HepG2 (cell line): ENCODE measurements around the gene MYBPC2. TPM values are rescaled to one million over a fixed set of nuclear protein-coding genes. Genes with fewer than 3 reads are reported as not detected.
"Not testable (repeated sequence)": the region's sequence is repeated elsewhere in the genome, so short reads cannot be mapped to it uniquely, and the experiment has no call there.

Experiments used
- ATAC-seq: fragments of 200-7000 bp; cut with Tn5 transposase; 3 replicates; pipeline ENCODE4 v1.9.1; 2020; ENCODE audit warnings: mild to moderate bottlenecking, moderate library complexity
- BruUV-seq: library from RNA; stranded (reverse); fragments of 400-500 nt; replicated peaks from 2 replicates; lab custom pipeline; 2021; lab: Mats Ljungman, UMichigan
- CTCF ChIA-PET: fragments of 300-600 bp; formaldehyde crosslinking; extraction: SDS; loops from one replicate; lab custom pipeline; 2021; ENCODE audit warnings: low total read pairs, inconsistent platforms, low intra/inter-chr PET ratio; lab: Yijun Ruan, JAX
- POLR2A ChIA-PET: fragments of 350-600 bp; sonication (Branson Sonifier 250); formaldehyde crosslinking; loops from one replicate; lab custom pipeline; 2020; ENCODE audit warnings: antibody characterized with exemption, inconsistent platforms; lab: Yijun Ruan, JAX
- DNase-seq: peaks from one replicate; pipeline ENCODE4 v3.0.0-alpha.2; 2015; ENCODE audit warnings: low spot score
- FAIRE-seq: peaks from 3 replicates; lab custom pipeline; 2011; peaks lifted over from hg19 to GRCh38; lab: Jason Lieb, UNC
- H2AFZ ChIP-seq: one replicate; pipeline ENCODE4 v1.6.1; 2011; ENCODE audit warnings: low read length, inconsistent platforms
- H3K27ac ChIP-seq: fragments of 300-600 bp; 3 replicates; pipeline ENCODE4 v1.8.0; 2011; ENCODE audit warnings: mixed run types, mild to moderate bottlenecking, mixed read lengths, low read length, inconsistent platforms; ENCODE audit not compliant: insufficient read depth; ENCODE audit errors: extremely low read length
- H3K27me3 ChIP-seq, 2 experiments: fragments of 200-600 bp in 1 of 2; 2 replicates in 1 of 2; 3 replicates in 1 of 2; pipeline versions ENCODE4 v1.6.0 to v1.8.0; 2011; ENCODE audit warnings: low read length in 2 of 2, mild to moderate bottlenecking in 2 of 2, moderate library complexity in 2 of 2, inconsistent platforms in 1 of 2; ENCODE audit not compliant: insufficient read depth in 2 of 2, control insufficient read depth in 1 of 2
- H3K36me3 ChIP-seq, 2 experiments: fragments of 200-600 bp in 1 of 2; replicated peaks in 1 of 2; 2 replicates in 1 of 2; 3 replicates in 1 of 2; pipeline versions ENCODE4 v1.5.1 to v1.8.0; 2011; ENCODE audit warnings: low read length in 2 of 2, inconsistent platforms in 1 of 2; ENCODE audit not compliant: insufficient read depth in 2 of 2, control insufficient read depth in 1 of 2
- H3K4me1 ChIP-seq: 2 replicates; pipeline ENCODE4 v1.5.1; 2012; ENCODE audit warnings: low read length, inconsistent platforms; ENCODE audit not compliant: insufficient read depth
- H3K4me2 ChIP-seq: 2 replicates; pipeline ENCODE4 v1.6.0; 2011; ENCODE audit warnings: low read depth, low read length, inconsistent platforms
- H3K4me3 ChIP-seq, 3 experiments: fragments of 200-600 bp in 1 of 3; sonication (generic), shearing (Covaris generic) in 1 of 3; replicated peaks in 1 of 3; 2 replicates each; pipeline ENCODE4 v1.5.1; 2011 to 2016; ENCODE audit warnings: low read length in 3 of 3, inconsistent platforms in 2 of 3, low read depth in 2 of 3, mild to moderate bottlenecking in 2 of 3, control low read depth in 1 of 3, mixed read lengths in 1 of 3; ENCODE audit not compliant: insufficient read depth in 1 of 3
- H3K79me2 ChIP-seq: one replicate; pipeline ENCODE4 v1.6.1; 2011; ENCODE audit warnings: low read length, inconsistent platforms; ENCODE audit not compliant: insufficient read depth
- H3K9ac ChIP-seq: 2 replicates; pipeline ENCODE4 v1.6.0; 2011; ENCODE audit warnings: mild to moderate bottlenecking, low read depth, low read length, inconsistent platforms; ENCODE audit not compliant: insufficient read depth
- H3K9me3 ChIP-seq: 2 replicates; pipeline ENCODE4 v1.5.1; 2012; ENCODE audit warnings: mild to moderate bottlenecking, low read length
- H4K20me1 ChIP-seq: 2 replicates; pipeline ENCODE4 v1.6.0; 2011; ENCODE audit warnings: inconsistent platforms, mild to moderate bottlenecking, low read length, moderate library complexity; ENCODE audit not compliant: insufficient read depth
- SALL2 ChIP-seq: sonication (generic); formaldehyde crosslinking; IDR thresholded peaks from 2 replicates; pipeline ENCODE4 v1.8.1; 2023; ENCODE audit warnings: mild to moderate bottlenecking, missing genetic modification reagents, inconsistent platforms
- SMAD9 ChIP-seq: sonication (generic); formaldehyde crosslinking; IDR thresholded peaks from 2 replicates; pipeline ENCODE4 v1.5.1; 2020; ENCODE audit warnings: mild to moderate bottlenecking, missing genetic modification reagents
- ZIK1 ChIP-seq: sonication (generic); formaldehyde crosslinking; IDR thresholded peaks from 2 replicates; pipeline ENCODE4 v1.5.0; 2020; ENCODE audit warnings: mild to moderate bottlenecking, low read depth, missing genetic modification reagents, borderline replicate concordance
- ZNF616 ChIP-seq: sonication (generic); formaldehyde crosslinking; IDR thresholded peaks from 2 replicates; pipeline ENCODE4 v1.5.0; 2020; ENCODE audit warnings: low read depth, mild to moderate bottlenecking, missing genetic modification reagents
- ZNF879 ChIP-seq: sonication (generic); formaldehyde crosslinking; IDR thresholded peaks from 2 replicates; pipeline ENCODE4 v1.8.1; 2023; ENCODE audit warnings: missing genetic modification reagents
- WGBS: methylation state at CpG from one replicate; pipeline ENCODE4 v1.1.6; 2017; ENCODE audit warnings: low lambda C conversion rate; 5-methylcytosine and 5-hydroxymethylcytosine counted together
- in situ Hi-C: cut with HindIII; loops from 2 replicates; pipeline ENCODE4 v1.10.0; 2017; ENCODE audit warnings: low pct_unique_long_range_greater_than_20kb; ENCODE audit not compliant: extremely low pct_ligation_motif_present
- intact Hi-C: fragments of 100-400 bp; cut with micrococcal nuclease; formaldehyde crosslinking; loops from one replicate; pipeline ENCODE4 v1.10.0; 2022; ENCODE audit not compliant: unreplicated experiment
- polyA plus RNA-seq, 8 experiments: library from polyadenylated mRNA; depleted of rRNA in 3 of 8; stranded (reverse) in 7 of 8; unstranded in 1 of 8; fragments of >200 nt; fragmentation: Illumina TruSeq in 4 of 8; extraction: Trizol in 4 of 8; gene quantifications; 2 replicates each; pipeline versions ENCODE4 v1.2.1 to v1.2.3, GENCODE V29; 2011 to 2016; ENCODE audit warnings: low read depth in 4 of 8, missing spikeins in 1 of 8, mixed read lengths in 1 of 8; ENCODE audit not compliant: insufficient read depth in 1 of 8
- total RNA-seq, 5 experiments: library from RNA; depleted of rRNA; stranded (reverse); fragments of >200 nt; fragmentation: Illumina TruSeq; extraction: Trizol; gene quantifications; 2 replicates each; pipeline ENCODE4 v1.2.3, GENCODE V29; 2016; ENCODE audit warnings: low read depth in 1 of 5
- TF ChIP-seq, protein P1 (sequence below): sonication (generic); formaldehyde crosslinking; IDR thresholded peaks from 2 replicates; pipeline ENCODE4 v1.8.0; 2022; ENCODE audit warnings: mild to moderate bottlenecking, missing genetic modification reagents, moderate library complexity
- TF ChIP-seq, protein P2 (sequence below): sonication (generic); formaldehyde crosslinking; IDR thresholded peaks from 2 replicates; pipeline ENCODE4 v1.4.0; 2020; ENCODE audit warnings: missing genetic modification reagents

MYBPC2 gene
- total and polyA plus RNA-seq, 2 of the 13 experiments (the other 11 are each of a cell fraction or from before 2014, with no cell fraction given): not detected

DNA sequence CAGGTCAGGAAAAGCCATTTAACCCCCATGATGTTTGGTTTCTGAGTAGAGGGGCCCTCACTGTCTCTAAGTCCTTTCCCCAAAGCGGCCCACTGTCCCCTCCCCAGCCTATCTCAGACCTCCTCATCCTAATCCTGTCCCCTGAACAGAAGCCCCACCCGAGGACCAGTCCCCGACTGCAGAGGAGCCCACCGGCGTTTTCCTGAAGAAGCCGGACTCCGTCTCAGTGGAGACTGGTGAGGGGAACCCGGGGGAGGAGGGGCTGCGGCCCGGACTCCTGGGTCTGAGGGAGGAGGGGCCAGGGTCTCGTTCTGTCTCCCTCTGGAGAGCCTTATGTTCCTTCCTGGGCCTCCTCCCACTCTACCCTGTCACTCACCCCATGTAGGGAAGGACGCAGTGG is 2.9 kb downstream of the MYBPC2 start:
- H3K4me2 ChIP-seq: no peak overlapping the region
- H3K9ac ChIP-seq: no peak overlapping the region
- no peaks in the 10 kb centered on the region for H3K79me2 ChIP-seq
- TF ChIP-seq ZIK1 (CRISPR knock-in tag) (no peak), ZNF879 (no peak), ZNF616 (CRISPR knock-in tag) (no peak)
- TF ChIP-seq, protein P1, sequence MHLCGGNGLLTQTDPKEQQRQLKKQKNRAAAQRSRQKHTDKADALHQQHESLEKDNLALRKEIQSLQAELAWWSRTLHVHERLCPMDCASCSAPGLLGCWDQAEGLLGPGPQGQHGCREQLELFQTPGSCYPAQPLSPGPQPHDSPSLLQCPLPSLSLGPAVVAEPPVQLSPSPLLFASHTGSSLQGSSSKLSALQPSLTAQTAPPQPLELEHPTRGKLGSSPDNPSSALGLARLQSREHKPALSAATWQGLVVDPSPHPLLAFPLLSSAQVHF: no peak
- POLR2A ChIA-PET: no interaction called here
- intact Hi-C loops (no loop called here), in situ Hi-C loops (no loop called here)
- H2AFZ ChIP-seq: no peak overlapping the region
- H3K4me1 ChIP-seq: peaks cover 9% of the 10 kb centered on the region
- no peak for ATAC-seq
- H4K20me1 ChIP-seq: no peaks in the 10 kb centered on the region
- no peak for FAIRE-seq
- H3K9me3 ChIP-seq: no peaks in the 10 kb centered on the region
- H3K27ac ChIP-seq: no peak overlapping the region
- peaks cover 9 to 28% of the 10 kb centered on the region in 2 experiments; a peak in 4 of 5 replicates for H3K27me3 ChIP-seq
- BruUV-seq: no TSS peak
- no peak overlapping the region for H3K4me3 ChIP-seq
- DNase-seq: no peak
- CTCF ChIA-PET: no interaction called here
- 35% methylated on average over 6 of the region's 12 CpGs for WGBS
- no peaks in the 10 kb centered on the region for H3K36me3 ChIP-seq

DNA sequence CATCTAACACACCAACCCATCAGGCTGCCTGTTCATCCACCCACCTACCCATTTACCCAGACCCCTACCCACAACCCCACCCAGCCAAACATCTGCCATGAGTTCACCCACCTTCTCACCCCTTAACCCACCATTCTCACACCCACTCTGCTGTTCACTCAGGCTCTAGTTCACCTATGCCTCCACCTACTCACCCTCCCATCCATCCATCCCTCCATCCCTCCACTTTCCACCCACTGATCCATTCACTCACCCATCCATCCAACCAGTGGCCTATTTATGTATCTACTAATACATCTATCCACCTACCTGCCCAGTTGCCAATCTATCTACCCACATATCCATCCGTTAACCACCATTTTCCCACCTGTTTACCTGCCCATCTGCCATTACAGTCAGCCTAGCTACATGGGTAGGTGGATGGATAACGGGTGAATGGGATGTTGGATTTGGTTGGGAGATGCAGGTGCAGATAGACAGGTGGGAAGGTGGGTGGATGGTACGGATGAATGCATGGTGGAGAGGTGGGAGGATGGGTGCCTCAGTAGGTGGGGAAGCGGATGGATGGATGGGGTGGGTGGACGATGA is 5.3 kb downstream of the MYBPC2 start:
- intact Hi-C loops: no loop called here
- ChIA-PET CTCF (no interaction called here), POLR2A (no interaction called here)
- Histone ChIP-seq H3K9me3 (no peaks in the 10 kb centered on the region), H3K4me2 (no peak overlapping the region), H3K79me2 (no peaks in the 10 kb centered on the region), H3K27me3 (peaks cover 5 to 17% of the 10 kb centered on the region in 2 experiments; a peak in 4 of 5 replicates), H3K36me3 (no peaks in the 10 kb centered on the region), H4K20me1 (no peaks in the 10 kb centered on the region), H3K4me3 (no peak overlapping the region), H3K4me1 (no peaks in the 10 kb centered on the region; the same call in 1 of the 2 replicates), H3K27ac (no peak overlapping the region)
- ATAC-seq: no peak
- no TSS peak for BruUV-seq
- in situ Hi-C loops: no loop called here
- TF ChIP-seq SALL2 (CRISPR knock-in tag) (no peak), SMAD9 (no peak)
- TF ChIP-seq, protein P2, sequence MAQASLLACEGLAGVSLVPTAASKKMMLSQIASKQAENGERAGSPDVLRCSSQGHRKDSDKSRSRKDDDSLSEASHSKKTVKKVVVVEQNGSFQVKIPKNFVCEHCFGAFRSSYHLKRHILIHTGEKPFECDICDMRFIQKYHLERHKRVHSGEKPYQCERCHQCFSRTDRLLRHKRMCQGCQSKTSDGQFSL: no peak
- TF ChIP-seq, all 625 proteins: peak for 0
- DNase-seq (no peak), FAIRE-seq (no peak)
- Histone ChIP-seq H2AFZ (no peak overlapping the region), H3K9ac (no peak overlapping the region)
- WGBS: 24% methylated on average over 5 of the region's 5 CpGs

DNA sequence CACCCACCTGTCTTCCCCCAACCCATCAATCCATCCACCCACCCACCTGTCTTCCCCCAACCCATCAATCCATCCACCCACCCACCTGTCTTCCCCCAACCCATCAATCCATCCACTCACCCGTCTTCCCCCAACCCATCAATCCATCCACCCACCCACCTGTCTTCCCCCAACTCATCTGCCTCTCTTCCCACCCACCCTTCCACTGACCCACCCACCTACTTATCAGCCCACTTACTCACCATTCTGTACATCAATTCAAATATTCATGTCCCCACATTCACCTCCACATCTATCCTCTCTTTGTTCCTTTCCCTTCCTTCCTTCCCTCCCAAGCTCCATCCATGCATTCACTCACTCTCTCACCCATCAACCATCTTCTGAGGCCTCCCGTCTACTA is 6.4 kb downstream of the MYBPC2 start:
- DNase-seq, in situ Hi-C loops, ATAC-seq, POLR2A ChIA-PET, FAIRE-seq, H3K9me3 ChIP-seq, H3K9ac ChIP-seq, H2AFZ ChIP-seq, H3K4me2 ChIP-seq, H3K27ac ChIP-seq, BruUV-seq, H3K79me2 ChIP-seq, H4K20me1 ChIP-seq, intact Hi-C loops, H3K4me3 ChIP-seq, H3K4me1 ChIP-seq, CTCF ChIA-PET, H3K36me3 ChIP-seq: not testable (repeated sequence)
- 0% methylated on average over 2 of the region's 2 CpGs for WGBS
- peaks cover 2 to 15% of the 10 kb centered on the region in 2 experiments; a peak in 3 of 5 replicates for H3K27me3 ChIP-seq
